WTC11 (cell line): ENCODE data around the gene RRBP1. TPM values are rescaled to one million over a fixed set of nuclear protein-coding genes. Genes with fewer than 3 reads are reported as not detected.
A peak's percentile ranks its signal among the peaks of the same experiment; 100 is the strongest.

Experiments used
- CBFB ChIP-seq: sonication (generic); formaldehyde crosslinking; IDR thresholded peaks from 2 replicates; pipeline ENCODE4 v1.8.1; 2022; ENCODE audit warnings: mild to moderate bottlenecking, low read depth, missing genetic modification reagents
- ESRRA ChIP-seq: sonication (generic); formaldehyde crosslinking; IDR thresholded peaks from 2 replicates; pipeline ENCODE4 v1.8.1; 2022; ENCODE audit warnings: mild to moderate bottlenecking, missing genetic modification reagents, borderline replicate concordance
- ETV6 ChIP-seq: sonication (generic); formaldehyde crosslinking; IDR thresholded peaks from 2 replicates; pipeline ENCODE4 v1.8.1; 2022; ENCODE audit warnings: mild to moderate bottlenecking, missing genetic modification reagents
- FOXK1 ChIP-seq: sonication (generic); formaldehyde crosslinking; IDR thresholded peaks from 2 replicates; pipeline ENCODE4 v1.8.0; 2022; ENCODE audit warnings: mild to moderate bottlenecking, moderate library complexity, missing genetic modification reagents
- FOXP1 ChIP-seq: sonication (generic); formaldehyde crosslinking; IDR thresholded peaks from 2 replicates; pipeline ENCODE4 v1.8.0; 2022; ENCODE audit warnings: missing genetic modification reagents, mild to moderate bottlenecking, moderate library complexity, borderline replicate concordance
- IRF2 ChIP-seq: sonication (generic); formaldehyde crosslinking; IDR thresholded peaks from 2 replicates; pipeline ENCODE4 v1.8.0; 2022; ENCODE audit warnings: low read depth, missing genetic modification reagents, borderline replicate concordance
- KAT7 ChIP-seq: sonication (generic); formaldehyde crosslinking; IDR thresholded peaks from 2 replicates; pipeline ENCODE4 v1.8.1; 2023; ENCODE audit warnings: missing genetic modification reagents, mild to moderate bottlenecking, borderline replicate concordance
- NFE2L1 ChIP-seq: sonication (generic); formaldehyde crosslinking; IDR thresholded peaks from 2 replicates; pipeline ENCODE4 v1.8.1; 2023; ENCODE audit warnings: missing genetic modification reagents
- NR2C2 ChIP-seq: sonication (generic); formaldehyde crosslinking; IDR thresholded peaks from 2 replicates; pipeline ENCODE4 v1.8.0; 2022; ENCODE audit warnings: mild to moderate bottlenecking, missing genetic modification reagents
- SP1 ChIP-seq: sonication (generic); formaldehyde crosslinking; conservative IDR thresholded peaks from 2 replicates; pipeline ENCODE4 v1.8.1; 2022; ENCODE audit warnings: missing genetic modification reagents
- ZBTB21 ChIP-seq: sonication (generic); formaldehyde crosslinking; IDR thresholded peaks from 2 replicates; pipeline ENCODE4 v1.8.1; 2023; ENCODE audit warnings: mild to moderate bottlenecking, missing genetic modification reagents, borderline replicate concordance
- ZNF121 ChIP-seq: sonication (generic); formaldehyde crosslinking; IDR thresholded peaks from 2 replicates; pipeline ENCODE4 v1.8.0; 2023; ENCODE audit warnings: missing genetic modification reagents
- ZNF219 ChIP-seq: sonication (generic); formaldehyde crosslinking; IDR thresholded peaks from 2 replicates; pipeline ENCODE4 v1.8.0; 2023; ENCODE audit warnings: missing genetic modification reagents, mild to moderate bottlenecking, borderline replicate concordance
- ZNF396 ChIP-seq: fragments of 250-450 bp; sonication (Bioruptor Pico); IDR thresholded peaks from 2 replicates; pipeline ENCODE4 v1.8.0; 2021; ENCODE audit warnings: mild to moderate bottlenecking, moderate library complexity, borderline replicate concordance
- total RNA-seq: library from RNA; stranded (reverse); gene quantifications from 3 replicates; pipeline ENCODE4 v1.2.3, GENCODE V29; 2021
- TF ChIP-seq, protein P1 (sequence below): fragments of 250-450 bp; sonication (Bioruptor Pico); IDR thresholded peaks from 2 replicates; pipeline ENCODE4 v1.9.0; 2021; ENCODE audit warnings: mild to moderate bottlenecking
- TF ChIP-seq, protein P2 (sequence below): sonication (generic); formaldehyde crosslinking; IDR thresholded peaks from 2 replicates; pipeline ENCODE4 v1.8.1; 2022; ENCODE audit warnings: missing genetic modification reagents, borderline replicate concordance
- TF ChIP-seq, protein P3 (sequence below): sonication (generic); formaldehyde crosslinking; IDR thresholded peaks from 2 replicates; pipeline ENCODE4 v1.8.0; 2022; ENCODE audit warnings: mild to moderate bottlenecking, missing genetic modification reagents
- TF ChIP-seq, protein P4 (sequence below): sonication (generic); formaldehyde crosslinking; IDR thresholded peaks from 2 replicates; pipeline ENCODE4 v1.8.1; 2023; ENCODE audit warnings: mild to moderate bottlenecking, moderate library complexity, missing genetic modification reagents
- TF ChIP-seq, protein P5 (sequence below): fragments of 250-450 bp; sonication (Bioruptor Pico); IDR thresholded peaks from 2 replicates; pipeline ENCODE4 v2.1.2; 2022; ENCODE audit warnings: mild to moderate bottlenecking, moderate library complexity
- TF ChIP-seq, protein P6 (sequence below): sonication (generic); formaldehyde crosslinking; conservative IDR thresholded peaks from 2 replicates; pipeline ENCODE4 v1.8.1; 2022; ENCODE audit warnings: mild to moderate bottlenecking, missing genetic modification reagents
- TF ChIP-seq, protein P7 (sequence below): sonication (generic); formaldehyde crosslinking; IDR thresholded peaks from 2 replicates; pipeline ENCODE4 v1.8.1; 2022; ENCODE audit warnings: mild to moderate bottlenecking, moderate library complexity, missing genetic modification reagents
- TF ChIP-seq, protein P8 (sequence below): sonication (generic); formaldehyde crosslinking; IDR thresholded peaks from 2 replicates; pipeline ENCODE4 v1.8.1; 2023; ENCODE audit warnings: mild to moderate bottlenecking, missing genetic modification reagents, borderline replicate concordance
- TF ChIP-seq, protein P9 (sequence below): sonication (generic); formaldehyde crosslinking; IDR thresholded peaks from 2 replicates; pipeline ENCODE4 v1.8.0; 2022; ENCODE audit warnings: mild to moderate bottlenecking, missing genetic modification reagents
- TF ChIP-seq, protein P10 (sequence below): sonication (generic); formaldehyde crosslinking; IDR thresholded peaks from 2 replicates; pipeline ENCODE4 v1.8.1; 2023; ENCODE audit warnings: mild to moderate bottlenecking, missing genetic modification reagents, moderate library complexity

The RRBP1 gene
- total RNA-seq, 1 experiment from 2014 or later: 171 TPM

DNA sequence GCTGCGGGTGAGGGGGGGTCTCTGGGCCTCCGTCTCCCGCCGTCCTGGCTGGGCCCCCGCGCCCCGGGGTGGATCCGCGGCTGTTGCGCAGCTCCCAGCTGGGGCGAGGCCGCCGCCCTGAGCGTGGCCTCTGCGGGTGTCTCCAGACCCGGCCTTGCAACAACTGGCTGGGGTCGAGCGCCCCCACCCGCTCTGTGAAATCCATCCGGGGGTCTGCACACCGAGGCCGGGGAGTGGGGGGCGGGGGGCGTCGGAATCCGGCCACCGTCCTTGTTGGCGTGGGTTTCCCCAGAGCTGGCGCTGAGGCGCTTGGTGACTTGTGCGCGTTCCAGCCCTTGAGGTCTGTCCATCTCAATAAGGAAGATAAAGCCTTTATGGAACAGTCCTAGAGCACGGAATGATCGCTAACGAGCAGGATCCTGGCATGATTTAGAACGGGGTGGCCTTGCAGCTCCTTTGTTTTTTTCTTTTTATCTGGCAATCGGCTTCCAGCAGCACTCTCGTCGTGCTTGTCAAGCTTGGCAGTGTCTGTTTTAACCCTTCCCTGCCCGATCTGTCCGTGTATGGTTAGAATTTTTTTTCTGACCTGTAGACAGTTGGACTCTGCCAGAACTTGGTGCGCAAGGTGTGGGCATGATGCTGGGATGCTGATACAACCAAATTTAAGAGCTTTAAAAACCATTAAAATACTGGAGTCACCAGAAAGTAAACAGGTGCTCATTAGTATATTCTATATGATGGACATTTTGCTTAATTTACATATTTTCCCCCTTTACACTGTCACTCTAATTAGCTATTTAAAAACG is 111.5 kb downstream of the RRBP1 start (continued):
- TF ChIP-seq, protein P1, sequence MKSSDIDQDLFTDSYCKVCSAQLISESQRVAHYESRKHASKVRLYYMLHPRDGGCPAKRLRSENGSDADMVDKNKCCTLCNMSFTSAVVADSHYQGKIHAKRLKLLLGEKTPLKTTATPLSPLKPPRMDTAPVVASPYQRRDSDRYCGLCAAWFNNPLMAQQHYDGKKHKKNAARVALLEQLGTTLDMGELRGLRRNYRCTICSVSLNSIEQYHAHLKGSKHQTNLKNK (CRISPR knock-in tag): no peak
- no peak for TF ChIP-seq IRF2
- TF ChIP-seq ZNF396: no peak
- 0 out of 2 replicates have a peak, but pooled peaks have one; percentile 35 for TF ChIP-seq FOXP1
- TF ChIP-seq, protein P2, sequence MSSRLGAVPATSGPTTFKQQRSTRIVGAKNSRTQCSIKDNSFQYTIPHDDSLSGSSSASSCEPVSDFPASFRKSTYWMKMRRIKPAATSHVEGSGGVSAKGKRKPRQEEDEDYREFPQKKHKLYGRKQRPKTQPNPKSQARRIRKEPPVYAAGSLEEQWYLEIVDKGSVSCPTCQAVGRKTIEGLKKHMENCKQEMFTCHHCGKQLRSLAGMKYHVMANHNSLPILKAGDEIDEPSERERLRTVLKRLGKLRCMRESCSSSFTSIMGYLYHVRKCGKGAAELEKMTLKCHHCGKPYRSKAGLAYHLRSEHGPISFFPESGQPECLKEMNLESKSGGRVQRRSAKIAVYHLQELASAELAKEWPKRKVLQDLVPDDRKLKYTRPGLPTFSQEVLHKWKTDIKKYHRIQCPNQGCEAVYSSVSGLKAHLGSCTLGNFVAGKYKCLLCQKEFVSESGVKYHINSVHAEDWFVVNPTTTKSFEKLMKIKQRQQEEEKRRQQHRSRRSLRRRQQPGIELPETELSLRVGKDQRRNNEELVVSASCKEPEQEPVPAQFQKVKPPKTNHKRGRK (CRISPR knock-in tag): no peak
- TF ChIP-seq NFE2L1 (CRISPR knock-in tag): no peak
- no peak for TF ChIP-seq ZNF121 (CRISPR knock-in tag)
- TF ChIP-seq ZBTB21: no peak
- no peak for TF ChIP-seq FOXK1 (CRISPR knock-in tag)
- TF ChIP-seq, protein P3, sequence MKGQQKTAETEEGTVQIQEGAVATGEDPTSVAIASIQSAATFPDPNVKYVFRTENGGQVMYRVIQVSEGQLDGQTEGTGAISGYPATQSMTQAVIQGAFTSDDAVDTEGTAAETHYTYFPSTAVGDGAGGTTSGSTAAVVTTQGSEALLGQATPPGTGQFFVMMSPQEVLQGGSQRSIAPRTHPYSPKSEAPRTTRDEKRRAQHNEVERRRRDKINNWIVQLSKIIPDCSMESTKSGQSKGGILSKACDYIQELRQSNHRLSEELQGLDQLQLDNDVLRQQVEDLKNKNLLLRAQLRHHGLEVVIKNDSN (CRISPR knock-in tag): no peak
- no peak for TF ChIP-seq CBFB
- TF ChIP-seq, protein P4, sequence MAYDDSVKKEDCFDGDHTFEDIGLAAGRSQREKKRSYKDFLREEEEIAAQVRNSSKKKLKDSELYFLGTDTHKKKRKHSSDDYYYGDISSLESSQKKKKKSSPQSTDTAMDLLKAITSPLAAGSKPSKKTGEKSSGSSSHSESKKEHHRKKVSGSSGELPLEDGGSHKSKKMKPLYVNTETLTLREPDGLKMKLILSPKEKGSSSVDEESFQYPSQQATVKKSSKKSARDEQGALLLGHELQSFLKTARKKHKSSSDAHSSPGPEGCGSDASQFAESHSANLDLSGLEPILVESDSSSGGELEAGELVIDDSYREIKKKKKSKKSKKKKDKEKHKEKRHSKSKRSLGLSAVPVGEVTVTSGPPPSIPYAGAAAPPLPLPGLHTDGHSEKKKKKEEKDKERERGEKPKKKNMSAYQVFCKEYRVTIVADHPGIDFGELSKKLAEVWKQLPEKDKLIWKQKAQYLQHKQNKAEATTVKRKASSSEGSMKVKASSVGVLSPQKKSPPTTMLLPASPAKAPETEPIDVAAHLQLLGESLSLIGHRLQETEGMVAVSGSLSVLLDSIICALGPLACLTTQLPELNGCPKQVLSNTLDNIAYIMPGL (CRISPR knock-in tag): peak; percentile 66; the same call in 1 of the 2 replicates
- TF ChIP-seq KAT7 (CRISPR knock-in tag): 0 out of 2 replicates have a peak, but pooled peaks have one; percentile 20
- TF ChIP-seq ESRRA: no peak
- TF ChIP-seq, protein P5, sequence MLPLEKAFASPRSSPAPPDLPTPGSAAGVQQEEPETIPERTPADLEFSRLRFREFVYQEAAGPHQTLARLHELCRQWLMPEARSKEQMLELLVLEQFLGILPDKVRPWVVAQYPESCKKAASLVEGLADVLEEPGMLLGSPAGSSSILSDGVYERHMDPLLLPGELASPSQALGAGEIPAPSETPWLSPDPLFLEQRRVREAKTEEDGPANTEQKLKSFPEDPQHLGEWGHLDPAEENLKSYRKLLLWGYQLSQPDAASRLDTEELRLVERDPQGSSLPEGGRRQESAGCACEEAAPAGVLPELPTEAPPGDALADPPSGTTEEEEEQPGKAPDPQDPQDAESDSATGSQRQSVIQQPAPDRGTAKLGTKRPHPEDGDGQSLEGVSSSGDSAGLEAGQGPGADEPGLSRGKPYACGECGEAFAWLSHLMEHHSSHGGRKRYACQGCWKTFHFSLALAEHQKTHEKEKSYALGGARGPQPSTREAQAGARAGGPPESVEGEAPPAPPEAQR (CRISPR knock-in tag): no peak
- TF ChIP-seq SP1 (CRISPR knock-in tag): no peak
- TF ChIP-seq, protein P6, sequence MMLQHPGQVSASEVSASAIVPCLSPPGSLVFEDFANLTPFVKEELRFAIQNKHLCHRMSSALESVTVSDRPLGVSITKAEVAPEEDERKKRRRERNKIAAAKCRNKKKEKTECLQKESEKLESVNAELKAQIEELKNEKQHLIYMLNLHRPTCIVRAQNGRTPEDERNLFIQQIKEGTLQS (CRISPR knock-in tag): no peak
- no peak for TF ChIP-seq ZNF219
- TF ChIP-seq, protein P7, sequence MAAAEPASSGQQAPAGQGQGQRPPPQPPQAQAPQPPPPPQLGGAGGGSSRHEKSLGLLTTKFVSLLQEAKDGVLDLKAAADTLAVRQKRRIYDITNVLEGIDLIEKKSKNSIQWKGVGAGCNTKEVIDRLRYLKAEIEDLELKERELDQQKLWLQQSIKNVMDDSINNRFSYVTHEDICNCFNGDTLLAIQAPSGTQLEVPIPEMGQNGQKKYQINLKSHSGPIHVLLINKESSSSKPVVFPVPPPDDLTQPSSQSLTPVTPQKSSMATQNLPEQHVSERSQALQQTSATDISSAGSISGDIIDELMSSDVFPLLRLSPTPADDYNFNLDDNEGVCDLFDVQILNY (CRISPR knock-in tag): no peak
- TF ChIP-seq, protein P8, sequence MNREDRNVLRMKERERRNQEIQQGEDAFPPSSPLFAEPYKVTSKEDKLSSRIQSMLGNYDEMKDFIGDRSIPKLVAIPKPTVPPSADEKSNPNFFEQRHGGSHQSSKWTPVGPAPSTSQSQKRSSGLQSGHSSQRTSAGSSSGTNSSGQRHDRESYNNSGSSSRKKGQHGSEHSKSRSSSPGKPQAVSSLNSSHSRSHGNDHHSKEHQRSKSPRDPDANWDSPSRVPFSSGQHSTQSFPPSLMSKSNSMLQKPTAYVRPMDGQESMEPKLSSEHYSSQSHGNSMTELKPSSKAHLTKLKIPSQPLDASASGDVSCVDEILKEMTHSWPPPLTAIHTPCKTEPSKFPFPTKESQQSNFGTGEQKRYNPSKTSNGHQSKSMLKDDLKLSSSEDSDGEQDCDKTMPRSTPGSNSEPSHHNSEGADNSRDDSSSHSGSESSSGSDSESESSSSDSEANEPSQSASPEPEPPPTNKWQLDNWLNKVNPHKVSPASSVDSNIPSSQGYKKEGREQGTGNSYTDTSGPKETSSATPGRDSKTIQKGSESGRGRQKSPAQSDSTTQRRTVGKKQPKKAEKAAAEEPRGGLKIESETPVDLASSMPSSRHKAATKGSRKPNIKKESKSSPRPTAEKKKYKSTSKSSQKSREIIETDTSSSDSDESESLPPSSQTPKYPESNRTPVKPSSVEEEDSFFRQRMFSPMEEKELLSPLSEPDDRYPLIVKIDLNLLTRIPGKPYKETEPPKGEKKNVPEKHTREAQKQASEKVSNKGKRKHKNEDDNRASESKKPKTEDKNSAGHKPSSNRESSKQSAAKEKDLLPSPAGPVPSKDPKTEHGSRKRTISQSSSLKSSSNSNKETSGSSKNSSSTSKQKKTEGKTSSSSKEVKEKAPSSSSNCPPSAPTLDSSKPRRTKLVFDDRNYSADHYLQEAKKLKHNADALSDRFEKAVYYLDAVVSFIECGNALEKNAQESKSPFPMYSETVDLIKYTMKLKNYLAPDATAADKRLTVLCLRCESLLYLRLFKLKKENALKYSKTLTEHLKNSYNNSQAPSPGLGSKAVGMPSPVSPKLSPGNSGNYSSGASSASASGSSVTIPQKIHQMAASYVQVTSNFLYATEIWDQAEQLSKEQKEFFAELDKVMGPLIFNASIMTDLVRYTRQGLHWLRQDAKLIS: no peak
- no peak for TF ChIP-seq ETV6 (CRISPR knock-in tag)
- TF ChIP-seq NR2C2: no peak
- TF ChIP-seq, protein P9, sequence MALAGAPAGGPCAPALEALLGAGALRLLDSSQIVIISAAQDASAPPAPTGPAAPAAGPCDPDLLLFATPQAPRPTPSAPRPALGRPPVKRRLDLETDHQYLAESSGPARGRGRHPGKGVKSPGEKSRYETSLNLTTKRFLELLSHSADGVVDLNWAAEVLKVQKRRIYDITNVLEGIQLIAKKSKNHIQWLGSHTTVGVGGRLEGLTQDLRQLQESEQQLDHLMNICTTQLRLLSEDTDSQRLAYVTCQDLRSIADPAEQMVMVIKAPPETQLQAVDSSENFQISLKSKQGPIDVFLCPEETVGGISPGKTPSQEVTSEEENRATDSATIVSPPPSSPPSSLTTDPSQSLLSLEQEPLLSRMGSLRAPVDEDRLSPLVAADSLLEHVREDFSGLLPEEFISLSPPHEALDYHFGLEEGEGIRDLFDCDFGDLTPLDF (CRISPR knock-in tag): no peak
- TF ChIP-seq, protein P10, sequence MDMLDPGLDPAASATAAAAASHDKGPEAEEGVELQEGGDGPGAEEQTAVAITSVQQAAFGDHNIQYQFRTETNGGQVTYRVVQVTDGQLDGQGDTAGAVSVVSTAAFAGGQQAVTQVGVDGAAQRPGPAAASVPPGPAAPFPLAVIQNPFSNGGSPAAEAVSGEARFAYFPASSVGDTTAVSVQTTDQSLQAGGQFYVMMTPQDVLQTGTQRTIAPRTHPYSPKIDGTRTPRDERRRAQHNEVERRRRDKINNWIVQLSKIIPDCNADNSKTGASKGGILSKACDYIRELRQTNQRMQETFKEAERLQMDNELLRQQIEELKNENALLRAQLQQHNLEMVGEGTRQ (CRISPR knock-in tag): no peak
